SU-DHL-6 (cell line): ENCODE data around the gene ZNF316.

ENCODE experiments used
- EZH2phosphoT487 ChIP-seq: fragments of 200-600 bp; sonication (generic), shearing (Covaris generic); conservative IDR thresholded peaks from 2 replicates; pipeline ENCODE4 v1.6.1; 2018; ENCODE audit warnings: mild to moderate bottlenecking, antibody characterized with exemption, low read length, moderate library complexity, mixed read lengths
- TF ChIP-seq, protein P1 (sequence below): fragments of 200-600 bp; sonication (generic); IDR thresholded peaks from one replicate; pipeline ENCODE4 v1.5.1; 2017; ENCODE audit warnings: antibody characterized with exemption, mild to moderate bottlenecking, low read length, moderate library complexity; ENCODE audit not compliant: insufficient read depth, poor library complexity, severe bottlenecking

DNA sequence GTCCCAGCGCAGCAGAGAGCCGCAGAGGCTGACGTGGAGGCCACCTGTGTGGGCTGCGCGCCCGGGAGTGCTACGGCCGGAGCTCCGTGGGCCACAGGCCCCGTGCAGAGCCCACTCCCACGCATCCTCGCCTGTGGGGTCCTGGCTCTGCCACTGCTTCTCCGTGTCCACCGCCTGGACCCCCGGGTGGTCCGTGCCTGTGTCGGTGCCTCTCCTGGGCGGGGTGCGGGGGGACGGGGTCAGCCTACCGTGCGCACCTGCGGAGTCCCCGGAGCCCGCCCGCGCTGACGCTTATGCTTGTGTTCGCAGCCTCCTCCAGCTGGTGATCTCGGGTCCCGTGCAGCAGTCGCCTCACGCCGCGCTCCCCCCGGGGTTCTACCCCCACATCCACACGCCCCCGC, 29.5 kb upstream of the ZNF316 start:
- TF ChIP-seq, protein P1, sequence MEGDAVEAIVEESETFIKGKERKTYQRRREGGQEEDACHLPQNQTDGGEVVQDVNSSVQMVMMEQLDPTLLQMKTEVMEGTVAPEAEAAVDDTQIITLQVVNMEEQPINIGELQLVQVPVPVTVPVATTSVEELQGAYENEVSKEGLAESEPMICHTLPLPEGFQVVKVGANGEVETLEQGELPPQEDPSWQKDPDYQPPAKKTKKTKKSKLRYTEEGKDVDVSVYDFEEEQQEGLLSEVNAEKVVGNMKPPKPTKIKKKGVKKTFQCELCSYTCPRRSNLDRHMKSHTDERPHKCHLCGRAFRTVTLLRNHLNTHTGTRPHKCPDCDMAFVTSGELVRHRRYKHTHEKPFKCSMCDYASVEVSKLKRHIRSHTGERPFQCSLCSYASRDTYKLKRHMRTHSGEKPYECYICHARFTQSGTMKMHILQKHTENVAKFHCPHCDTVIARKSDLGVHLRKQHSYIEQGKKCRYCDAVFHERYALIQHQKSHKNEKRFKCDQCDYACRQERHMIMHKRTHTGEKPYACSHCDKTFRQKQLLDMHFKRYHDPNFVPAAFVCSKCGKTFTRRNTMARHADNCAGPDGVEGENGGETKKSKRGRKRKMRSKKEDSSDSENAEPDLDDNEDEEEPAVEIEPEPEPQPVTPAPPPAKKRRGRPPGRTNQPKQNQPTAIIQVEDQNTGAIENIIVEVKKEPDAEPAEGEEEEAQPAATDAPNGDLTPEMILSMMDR = no peak
- TF ChIP-seq EZH2phosphoT487 = no peak
